Kidney tubule cell (primary cell): ENCODE measurements around the gene SHISA3.

Experiments used
- DNase-seq: peaks from one replicate; pipeline ENCODE4 v3.0.0-alpha.2; 2018; ENCODE audit warnings: low spot score

Gene SHISA3

DNA sequence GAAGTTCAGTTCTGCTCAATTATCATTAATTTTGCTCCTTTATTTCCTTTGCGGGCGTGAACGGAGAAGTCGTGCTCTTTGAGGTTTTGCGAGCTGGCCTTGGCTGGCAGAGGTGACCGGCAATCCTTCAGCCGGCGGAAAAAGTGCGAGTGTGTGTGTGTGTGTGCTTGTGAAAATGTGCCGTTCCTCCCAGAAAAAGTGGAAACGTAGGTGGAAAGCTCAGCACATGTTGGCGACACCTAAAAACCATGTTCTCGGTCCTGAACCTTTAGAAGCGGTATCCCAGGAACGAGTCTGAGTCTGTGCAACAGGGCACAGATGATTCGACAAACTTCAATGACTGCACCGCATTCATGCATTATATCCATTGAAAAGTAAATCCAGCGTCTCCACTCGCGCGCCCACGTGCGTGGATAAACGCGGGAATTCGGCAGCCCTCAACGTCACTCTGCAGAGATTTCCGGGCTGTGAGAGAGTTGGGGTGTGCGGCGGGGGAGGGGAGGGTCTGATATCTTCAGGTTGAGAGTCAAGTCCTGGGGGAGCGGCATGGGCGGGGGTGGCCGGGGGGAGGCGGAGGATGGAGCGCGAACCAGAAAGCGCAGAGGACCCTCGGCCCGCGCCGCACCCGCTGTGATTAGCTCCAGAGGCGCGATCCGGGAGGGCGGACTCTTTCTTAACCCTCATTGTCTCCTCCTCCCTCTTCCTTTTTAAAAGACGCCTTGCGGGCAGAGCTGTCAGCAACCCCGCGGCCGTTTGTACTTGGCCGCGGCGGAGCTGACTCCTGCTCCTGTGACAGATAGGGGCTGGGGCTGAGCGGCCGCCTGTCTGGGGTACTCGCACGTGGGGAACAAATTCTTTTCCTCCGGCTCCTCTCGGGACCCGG is at the start of gene SHISA3:
Gene SHISA3 (plus strand): TSS at position 737 of the 883 bp plus-strand sequence. CDS start 569 bp downstream, outside the sequence.
- DNase-seq = peak; percentile 41

GRCh38 chr4:42348247-42348646 is 49.0 kb upstream of the SHISA3 start:
- no peak for DNase-seq

- DNase-seq = no peak
Measured at GRCh38 chr4:42348692-42349091, 48.6 kb upstream of the SHISA3 start.

GRCh38 chr4:42350611-42351182 is 46.6 kb upstream of the SHISA3 start:
- DNase-seq = no peak

DNA sequence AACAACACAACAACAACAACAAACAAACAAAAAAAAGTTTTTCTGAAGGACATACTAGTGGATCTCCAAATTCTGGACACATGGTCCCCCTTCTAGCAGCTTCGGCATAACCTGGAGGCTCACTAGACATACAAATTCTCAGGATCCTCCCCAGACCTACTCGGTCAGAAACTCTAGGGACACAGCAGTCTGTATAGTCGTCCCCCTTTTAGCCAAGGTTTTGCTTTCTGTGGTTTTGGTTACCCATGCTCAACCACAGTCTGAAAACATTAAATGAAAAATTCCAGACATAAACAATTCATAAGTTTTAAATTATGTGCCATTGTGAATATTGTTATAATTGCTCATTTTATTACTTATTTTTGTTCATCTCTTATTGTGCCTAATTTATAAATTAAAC is 45.2 kb upstream of the SHISA3 start:
- no peak for DNase-seq

DNA sequence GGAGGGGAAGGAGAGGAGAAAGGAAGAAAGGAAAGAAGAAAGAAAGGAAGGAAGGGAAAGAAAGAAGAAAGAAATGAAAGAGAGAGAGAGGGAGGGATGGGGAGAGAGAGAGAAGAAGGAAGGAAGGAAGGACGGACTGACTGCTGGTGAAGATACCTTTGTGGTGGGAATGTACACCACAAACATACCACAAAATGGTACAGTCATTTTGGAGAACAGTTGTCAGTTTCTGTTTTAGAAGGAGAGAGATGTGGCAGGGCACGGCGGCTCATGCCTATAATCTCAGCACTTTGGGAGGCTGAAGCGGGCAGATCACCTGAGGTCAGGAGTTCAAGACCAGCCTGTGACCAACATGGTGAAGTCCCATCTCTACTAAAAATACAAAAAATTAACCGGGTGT is 40.0 kb upstream of the SHISA3 start:
- DNase-seq = no peak

DNA sequence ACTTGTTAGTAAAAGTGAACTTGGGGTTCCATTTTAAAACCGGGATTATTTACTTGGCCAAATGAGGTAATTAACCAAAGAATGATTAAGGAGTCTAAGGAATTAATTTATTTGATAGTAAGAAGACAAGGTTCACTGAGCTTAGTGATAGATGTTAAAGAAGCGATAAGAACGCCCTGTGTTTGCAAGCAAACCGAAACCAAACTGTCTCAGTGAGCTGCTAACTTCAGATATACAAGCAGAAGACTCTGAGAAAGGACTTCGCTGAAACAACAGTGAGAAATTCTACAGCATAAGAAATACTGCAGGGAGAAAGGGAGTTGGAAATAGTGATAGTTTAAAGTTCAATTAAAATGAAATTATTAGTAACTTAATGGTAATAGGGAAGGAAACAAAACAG is 37.6 kb upstream of the SHISA3 start:
- DNase-seq = no peak

DNA sequence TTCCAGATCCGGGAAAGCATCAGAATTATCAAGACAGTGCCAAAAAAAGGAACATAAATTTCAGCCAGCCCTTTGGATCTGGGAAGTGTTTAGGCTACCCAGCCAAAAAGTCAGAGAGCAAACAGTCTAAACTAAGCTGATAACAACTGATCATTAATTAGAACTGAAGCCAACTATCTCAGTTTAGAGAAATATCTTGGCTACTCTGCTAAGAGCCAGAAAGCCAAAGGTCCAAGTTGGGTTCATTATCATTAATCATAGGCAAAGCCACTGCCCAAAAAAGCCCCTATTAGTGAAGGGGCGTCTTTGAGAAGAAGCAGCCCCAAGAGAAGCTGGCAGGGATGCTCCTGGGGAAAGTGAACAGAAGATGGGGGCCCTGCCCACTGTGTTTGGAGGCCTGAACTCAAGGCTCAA is 37.0 kb upstream of the SHISA3 start:
- no peak for DNase-seq

DNA sequence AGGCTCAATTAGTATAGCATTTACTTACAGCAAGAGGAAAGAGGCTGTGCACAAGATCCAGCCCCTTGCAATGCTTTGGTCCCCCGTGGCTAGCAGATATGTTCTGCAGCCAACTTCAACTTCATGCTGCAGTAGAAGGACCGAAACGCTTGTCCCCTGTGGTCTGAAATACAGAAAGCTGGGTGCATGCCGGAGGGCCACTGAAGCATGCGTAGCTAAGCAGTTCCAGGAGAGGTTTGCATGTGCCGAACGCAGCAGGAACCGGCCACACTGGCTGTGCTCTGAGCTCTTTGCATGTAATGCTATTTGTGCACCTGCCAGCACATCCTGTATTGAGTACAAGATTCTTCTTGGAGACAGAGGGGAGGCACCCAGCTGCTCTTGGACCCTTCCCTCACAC is 35.8 kb upstream of the SHISA3 start:
- peak; percentile 42 for DNase-seq

DNA sequence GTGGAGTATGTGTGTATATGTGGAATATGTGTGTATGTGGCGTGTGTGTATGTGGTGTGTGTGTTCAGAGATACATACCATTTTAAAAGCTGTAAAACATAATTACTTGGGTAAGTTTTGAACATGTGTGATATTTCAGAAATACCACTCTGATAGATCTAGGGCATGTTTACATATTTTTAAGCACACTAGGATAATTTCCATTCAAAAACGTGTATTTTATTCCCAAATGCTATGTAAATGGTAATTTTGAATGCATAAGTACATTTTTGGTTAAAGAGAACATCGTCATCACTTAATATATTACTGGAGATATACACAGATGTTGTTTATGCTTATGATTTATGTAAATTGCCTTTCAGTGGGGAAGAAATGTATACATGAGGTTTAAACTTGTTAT is 34.7 kb upstream of the SHISA3 start:
- no peak for DNase-seq

GRCh38 chr4:42363614-42364013 is 33.7 kb upstream of the SHISA3 start:
- no peak for DNase-seq

DNA sequence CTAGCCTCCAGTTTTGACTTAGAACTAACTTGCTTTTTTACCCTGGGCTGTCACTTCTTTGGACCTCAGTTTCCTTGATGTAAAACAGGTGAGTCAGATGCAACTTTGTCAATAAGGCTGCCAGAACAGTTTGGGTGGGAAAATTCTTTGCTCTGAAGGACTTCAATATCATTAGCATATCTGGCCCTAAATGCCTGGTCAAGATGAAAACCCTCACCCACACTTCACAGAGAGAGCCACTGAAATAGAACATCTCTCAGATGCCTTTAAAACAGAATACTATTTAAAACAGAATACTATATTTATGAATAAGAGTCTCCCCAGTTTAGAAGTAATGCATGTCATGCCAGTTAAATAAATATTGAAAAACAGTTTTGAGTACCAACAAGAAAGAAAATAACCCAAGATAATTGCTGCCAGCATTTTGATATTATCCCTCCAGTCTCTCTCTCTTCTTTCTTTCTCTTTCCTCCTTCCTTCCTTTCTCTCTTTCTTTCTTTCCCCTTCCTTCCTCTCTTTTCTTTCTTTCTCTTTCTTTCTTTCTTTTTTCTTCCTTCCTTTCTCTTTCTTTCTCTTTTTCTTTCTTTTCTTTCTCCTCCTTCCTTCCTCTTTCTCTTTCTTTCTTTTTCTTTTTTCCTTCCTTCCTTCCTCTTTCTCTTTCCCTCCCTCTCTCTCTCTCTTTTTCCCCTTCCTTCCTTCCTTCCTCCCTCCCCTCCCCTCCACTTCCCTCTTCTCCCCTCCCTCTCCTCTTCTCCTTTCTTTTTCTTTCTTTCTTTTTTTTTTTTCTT is 32.8 kb upstream of the SHISA3 start:
- no peak for DNase-seq

DNA sequence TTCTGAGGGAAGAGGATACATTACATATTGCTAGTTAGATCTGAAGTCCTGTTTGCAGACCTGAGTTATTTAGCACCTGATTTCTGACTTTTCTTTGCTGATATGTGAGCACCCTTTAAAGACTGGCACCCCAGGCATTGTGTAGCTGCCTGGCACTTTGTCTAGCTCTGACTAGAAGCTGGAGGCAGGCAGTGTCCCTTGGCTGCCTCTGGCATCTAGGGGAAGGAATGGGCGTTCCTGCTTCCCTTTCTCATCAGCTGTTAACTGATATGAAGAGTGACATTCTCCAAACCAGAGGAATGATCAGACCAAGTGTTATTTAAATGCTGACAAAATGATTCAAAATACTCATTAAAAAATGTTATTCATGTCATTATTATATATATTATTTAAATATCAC is 30.3 kb upstream of the SHISA3 start:
- no peak for DNase-seq

DNA sequence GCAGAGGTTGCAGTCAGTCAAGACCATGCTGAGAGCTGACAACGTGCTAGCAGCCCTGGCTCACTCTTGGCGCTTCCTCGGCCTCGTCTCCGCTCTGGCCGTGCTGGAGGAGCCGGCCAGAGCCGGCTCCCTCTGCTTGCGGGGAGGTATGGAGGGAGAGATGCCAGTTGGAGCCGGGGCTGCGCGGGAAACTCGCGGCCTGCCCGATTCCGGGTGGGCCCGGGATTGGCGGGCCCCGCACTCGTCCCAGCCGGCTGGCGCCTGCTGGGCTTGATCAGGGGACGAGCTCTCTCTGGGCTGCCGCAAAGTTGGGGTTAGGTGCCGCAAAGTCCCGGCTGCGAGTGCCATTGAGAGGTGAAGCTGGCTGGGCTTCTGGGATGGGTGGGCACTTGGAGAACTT is 27.8 kb upstream of the SHISA3 start:
- DNase-seq = no peak

- DNase-seq = peak; percentile 61
Measured at GRCh38 chr4:42371305-42372252, 25.7 kb upstream of the SHISA3 start.

DNA sequence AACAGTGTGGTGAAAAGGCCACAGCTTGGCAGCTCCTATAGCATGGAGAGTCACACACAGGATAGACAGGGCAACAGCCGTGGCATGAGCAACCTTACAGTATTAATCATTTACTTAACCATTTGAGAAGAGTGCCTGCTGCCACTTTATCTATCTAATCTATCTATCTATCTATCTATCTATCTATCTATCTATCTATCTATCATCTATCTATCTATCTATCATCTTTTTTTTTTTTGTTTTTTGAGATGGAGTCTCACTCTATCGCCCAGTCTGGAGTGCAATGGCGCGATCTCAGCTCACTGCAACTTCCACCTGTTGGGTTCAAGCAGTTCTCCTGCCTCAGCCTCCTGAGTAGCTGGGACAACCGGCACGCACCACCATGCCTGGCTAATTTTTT is 25.0 kb upstream of the SHISA3 start:
- peak; percentile 20 for DNase-seq

DNA sequence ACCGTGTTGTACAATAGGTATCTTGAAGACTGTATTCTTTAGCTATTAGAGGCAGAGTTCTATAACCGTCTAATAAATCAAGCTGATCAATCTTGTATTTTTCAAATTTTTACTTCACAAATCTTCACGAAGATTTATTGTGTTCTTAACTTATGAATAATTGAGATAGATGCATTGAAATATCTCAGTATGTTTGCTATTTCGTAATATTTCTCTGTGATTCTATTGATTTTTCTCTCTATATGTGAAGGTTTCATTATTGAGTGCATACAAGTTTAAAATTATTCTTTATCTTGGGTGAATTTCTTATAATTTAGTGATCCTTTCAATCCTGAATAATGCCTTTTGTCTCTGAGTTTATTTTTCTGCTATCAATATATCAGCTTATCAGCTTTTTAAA is 19.8 kb upstream of the SHISA3 start:
- no peak for DNase-seq

GRCh38 chr4:42381666-42382065 is 15.6 kb upstream of the SHISA3 start:
- no peak for DNase-seq

- no peak for DNase-seq
Measured at GRCh38 chr4:42385516-42385915, 11.8 kb upstream of the SHISA3 start.

- DNase-seq = no peak
Measured at GRCh38 chr4:42390622-42391354, 6.5 kb upstream of the SHISA3 start.

DNA sequence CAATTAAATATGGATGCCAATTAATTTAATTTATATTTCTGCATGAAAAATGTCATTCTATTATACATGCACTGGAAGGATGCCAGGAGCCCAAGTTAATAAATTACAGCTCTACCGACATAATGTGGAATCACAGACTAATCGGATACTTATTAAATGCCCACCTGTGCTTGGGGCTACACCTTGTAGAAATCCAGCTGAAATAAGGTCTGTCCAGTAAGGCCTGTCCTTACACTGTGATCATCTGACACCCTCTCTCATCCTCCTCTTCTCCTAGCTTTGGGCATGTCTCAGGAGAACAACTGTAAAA is 6.0 kb upstream of the SHISA3 start:
- peak; percentile 33 for DNase-seq
